Stimulated activated CD4-positive, alpha-beta T cell treated with anti-CD3 and anti-CD28 coated beads, Interleukin-15, amount 100 ng/mL, for 24 hours (primary cell): ENCODE results near the gene ACSM3.
A peak's percentile ranks its signal among the peaks of the same experiment; 100 is the strongest.

Experiments
- DNase-seq: peaks from one replicate; pipeline ENCODE4 v3.0.0-alpha.2; 2020

ACSM3 gene

GRCh38 chr16:20807862-20808261, 44.0 kb downstream of the ACSM3 start:
- DNase-seq = no peak

- no peak for DNase-seq
These were observed 48.1 kb downstream of the ACSM3 start for GRCh38 chr16:20811889-20812439.

GRCh38 chr16:20812510-20812909, 48.7 kb downstream of the ACSM3 start:
- no peak for DNase-seq

- DNase-seq = no peak
These were observed 51.0 kb downstream of the ACSM3 start for GRCh38 chr16:20814784-20815183.

GRCh38 chr16:20818929-20819585, 55.2 kb downstream of the ACSM3 start:
- DNase-seq = no peak

GRCh38 chr16:20821682-20822081, 57.9 kb downstream of the ACSM3 start:
- no peak for DNase-seq

GRCh38 chr16:20822521-20823325, 58.9 kb downstream of the ACSM3 start:
- DNase-seq = no peak

GRCh38 chr16:20826039-20826566, 62.3 kb downstream of the ACSM3 start:
- no peak for DNase-seq

- DNase-seq = no peak
These were observed 65.7 kb downstream of the ACSM3 start for GRCh38 chr16:20829536-20829935.

- DNase-seq = no peak
These were observed 66.6 kb downstream of the ACSM3 start for GRCh38 chr16:20830372-20830771.

GRCh38 chr16:20833086-20833485, 69.3 kb downstream of the ACSM3 start:
- no peak for DNase-seq

- no peak for DNase-seq
These were observed 74.4 kb downstream of the ACSM3 start for GRCh38 chr16:20838240-20838639.

- DNase-seq = no peak
These were observed 75.7 kb downstream of the ACSM3 start for GRCh38 chr16:20839504-20839903.

- DNase-seq = no peak
These were observed 80.2 kb downstream of the ACSM3 start for GRCh38 chr16:20844054-20844453.

- DNase-seq = peak; percentile 27
These were observed 80.8 kb downstream of the ACSM3 start for GRCh38 chr16:20844588-20844987.

- no peak for DNase-seq
These were observed 82.2 kb downstream of the ACSM3 start for GRCh38 chr16:20846030-20846429.

- no peak for DNase-seq
These were observed 82.7 kb downstream of the ACSM3 start for GRCh38 chr16:20846551-20846950.
